GM19397 (cell line): ENCODE measurements around the gene STYK1.

Experiments used
- ATAC-seq: cut with Tn5 transposase; IDR thresholded peaks from one replicate; pipeline ENCODE4 v1.9.1; 2021; ENCODE audit warnings: mild to moderate bottlenecking, moderate library complexity; ENCODE audit not compliant: unreplicated experiment

STYK1 gene

DNA sequence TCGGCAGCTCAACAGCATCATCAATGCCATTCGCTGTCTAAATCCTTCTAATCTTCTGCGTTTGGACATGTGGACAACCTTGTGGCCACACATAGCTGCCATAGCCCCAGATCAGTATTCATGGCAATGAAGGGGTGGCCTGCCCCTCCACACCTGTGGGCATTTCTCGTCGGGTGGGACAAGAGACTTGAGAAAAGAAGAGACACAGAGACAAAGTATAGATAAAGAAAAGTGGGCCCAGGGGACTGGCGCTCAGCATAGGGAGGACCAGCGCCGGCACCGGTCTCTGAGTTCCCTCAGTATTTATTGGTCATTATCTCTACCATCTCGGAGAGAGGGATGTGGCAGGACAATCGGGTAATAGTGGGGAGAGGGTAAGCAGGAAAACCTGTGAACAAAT is 102.7 kb downstream of the STYK1 start:
- no peak for ATAC-seq
